DOHH2 (cell line): ENCODE results near the gene TFF1.

Source experiments
- EZH2phosphoT487 ChIP-seq: fragments of 200-600 bp; sonication (generic); IDR thresholded peaks from 2 replicates; pipeline ENCODE4 v1.6.1; 2017; ENCODE audit warnings: borderline replicate concordance, mild to moderate bottlenecking, antibody characterized with exemption, low read length, moderate library complexity, mixed read lengths
- TF ChIP-seq, protein P1 (sequence below): fragments of 200-600 bp; sonication (generic); IDR thresholded peaks from one replicate; pipeline ENCODE4 v1.5.1; 2014; ENCODE audit warnings: antibody characterized with exemption, mild to moderate bottlenecking, low read depth, low read length; ENCODE audit not compliant: poor library complexity, severe bottlenecking

GRCh38 chr21:42384989-42385388, 18.7 kb upstream of the TFF1 start:
- TF ChIP-seq, protein P1, sequence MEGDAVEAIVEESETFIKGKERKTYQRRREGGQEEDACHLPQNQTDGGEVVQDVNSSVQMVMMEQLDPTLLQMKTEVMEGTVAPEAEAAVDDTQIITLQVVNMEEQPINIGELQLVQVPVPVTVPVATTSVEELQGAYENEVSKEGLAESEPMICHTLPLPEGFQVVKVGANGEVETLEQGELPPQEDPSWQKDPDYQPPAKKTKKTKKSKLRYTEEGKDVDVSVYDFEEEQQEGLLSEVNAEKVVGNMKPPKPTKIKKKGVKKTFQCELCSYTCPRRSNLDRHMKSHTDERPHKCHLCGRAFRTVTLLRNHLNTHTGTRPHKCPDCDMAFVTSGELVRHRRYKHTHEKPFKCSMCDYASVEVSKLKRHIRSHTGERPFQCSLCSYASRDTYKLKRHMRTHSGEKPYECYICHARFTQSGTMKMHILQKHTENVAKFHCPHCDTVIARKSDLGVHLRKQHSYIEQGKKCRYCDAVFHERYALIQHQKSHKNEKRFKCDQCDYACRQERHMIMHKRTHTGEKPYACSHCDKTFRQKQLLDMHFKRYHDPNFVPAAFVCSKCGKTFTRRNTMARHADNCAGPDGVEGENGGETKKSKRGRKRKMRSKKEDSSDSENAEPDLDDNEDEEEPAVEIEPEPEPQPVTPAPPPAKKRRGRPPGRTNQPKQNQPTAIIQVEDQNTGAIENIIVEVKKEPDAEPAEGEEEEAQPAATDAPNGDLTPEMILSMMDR = no peak
- TF ChIP-seq EZH2phosphoT487 = no peak
